ENCODE data around the gene KCNQ1. TPM values are rescaled to one million over a fixed set of nuclear protein-coding genes. Genes with fewer than 3 reads are reported as not detected.

The KCNQ1 gene
- total RNA-seq, 1 experiment from 2014 or later: not detected

GRCh38 chr11:2447253-2447950 is 2.6 kb downstream of the KCNQ1 start:
- DNase-seq (ENCODE audit: unreplicated experiment): peak; percentile 32
- Mint-ChIP-seq H3K4me3 (ENCODE audit: unreplicated experiment) (no peak overlapping the region), H3K9me3 (ENCODE audit: unreplicated experiment) (no peaks in the 10 kb centered on the region), H3K4me1 (ENCODE audit: insufficient read depth, unreplicated experiment) (no peaks in the 10 kb centered on the region), H3K36me3 (ENCODE audit: insufficient read depth, unreplicated experiment) (no peaks in the 10 kb centered on the region), H3K27ac (ENCODE audit: low read depth, unreplicated experiment) (no peak overlapping the region), H3K27me3 (ENCODE audit: insufficient read depth, unreplicated experiment) (peaks cover 15% of the 10 kb centered on the region)
- BruUV-seq (replicated peaks): no TSS peak
- no peak for TF ChIP-seq CTCF (IDR thresholded peaks at IDR 0.05; ENCODE audit: unreplicated experiment)
- ChIA-PET CTCF (no interaction called here), POLR2A (no interaction called here)
- intact Hi-C loops (cut with micrococcal nuclease): no loop called here

GRCh38 chr11:2447951-2448650 is 3.3 kb downstream of the KCNQ1 start:
- Mint-ChIP-seq H3K27ac (ENCODE audit: low read depth, unreplicated experiment) (no peak overlapping the region), H3K36me3 (ENCODE audit: insufficient read depth, unreplicated experiment) (no peaks in the 10 kb centered on the region), H3K9me3 (ENCODE audit: unreplicated experiment) (no peaks in the 10 kb centered on the region), H3K4me1 (ENCODE audit: insufficient read depth, unreplicated experiment) (no peaks in the 10 kb centered on the region), H3K27me3 (ENCODE audit: insufficient read depth, unreplicated experiment) (peaks cover 8% of the 10 kb centered on the region), H3K4me3 (ENCODE audit: unreplicated experiment) (no peak overlapping the region)
- ChIA-PET CTCF (no interaction called here), POLR2A (no interaction called here)
- intact Hi-C loops (cut with micrococcal nuclease): no loop called here
- no TSS peak for BruUV-seq (replicated peaks)
- no peak for DNase-seq (ENCODE audit: unreplicated experiment)
- TF ChIP-seq CTCF (IDR thresholded peaks at IDR 0.05; ENCODE audit: unreplicated experiment): no peak

GRCh38 chr11:2448661-2449547 is 4.1 kb downstream of the KCNQ1 start:
- Mint-ChIP-seq H3K36me3 (ENCODE audit: insufficient read depth, unreplicated experiment) (no peaks in the 10 kb centered on the region), H3K27ac (ENCODE audit: low read depth, unreplicated experiment) (no peak overlapping the region), H3K27me3 (ENCODE audit: insufficient read depth, unreplicated experiment) (peaks cover under 1% of the 10 kb centered on the region), H3K4me3 (ENCODE audit: unreplicated experiment) (no peak overlapping the region), H3K9me3 (ENCODE audit: unreplicated experiment) (no peaks in the 10 kb centered on the region), H3K4me1 (ENCODE audit: insufficient read depth, unreplicated experiment) (no peaks in the 10 kb centered on the region)
- CTCF ChIA-PET: interaction anchor here (1.2 kb wide), 2 partner anchors 28 to 144 kb away, joined by 3 read pairs; no protein-coding TSS in a partner anchor
- TF ChIP-seq CTCF (IDR thresholded peaks at IDR 0.05; ENCODE audit: unreplicated experiment): no peak
- intact Hi-C loops (cut with micrococcal nuclease): no loop called here
- no TSS peak for BruUV-seq (replicated peaks)
- no peak for DNase-seq (ENCODE audit: unreplicated experiment)
- POLR2A ChIA-PET: no interaction called here

Measured in MCF 10A (cell line).